Germinal center (tissue), 1 donor: ENCODE data around the gene MUC4.

ENCODE experiments used
- DNase-seq: peaks from one replicate; pipeline ENCODE4 v3.0.0; 2012; ENCODE audit warnings: mixed read lengths, low spot score

The MUC4 gene

DNA sequence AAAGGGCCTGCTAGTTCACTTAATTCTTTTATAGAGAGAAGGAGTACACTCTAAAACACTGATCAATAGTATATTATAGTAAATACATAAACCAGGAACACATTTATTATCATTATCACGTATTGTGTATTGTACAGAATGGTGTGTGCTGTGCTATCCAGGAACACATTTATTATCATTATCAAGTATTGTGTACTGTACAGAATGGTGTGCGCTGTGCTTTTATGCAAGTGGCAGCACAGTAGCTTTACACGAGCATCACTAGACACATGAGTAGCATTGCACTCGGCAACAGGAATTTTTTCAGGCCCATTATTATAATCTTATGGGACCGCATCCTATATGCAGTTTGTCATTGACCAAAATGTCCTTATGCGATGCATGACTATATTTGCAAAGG lies 111.9 kb downstream of the MUC4 start:
- DNase-seq = no peak

DNA sequence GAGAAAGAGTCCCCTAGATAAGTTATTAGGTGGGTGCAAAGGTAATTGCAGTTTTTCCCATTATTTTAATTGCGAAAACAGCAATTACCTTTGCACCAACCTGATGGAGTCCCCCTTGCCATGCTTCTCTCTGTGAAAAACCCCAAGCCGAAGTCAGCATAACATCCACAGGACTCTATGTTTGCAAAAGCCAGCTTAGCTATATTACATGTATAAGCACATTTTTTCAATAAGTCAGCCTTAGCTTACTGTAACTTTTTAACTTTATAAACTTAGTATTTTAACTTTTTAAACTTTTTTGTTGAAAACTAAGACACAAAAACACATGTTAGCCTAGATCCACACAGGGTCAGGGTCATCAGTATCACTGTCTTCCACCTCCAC lies 112.3 kb downstream of the MUC4 start:
- DNase-seq = no peak

DNA sequence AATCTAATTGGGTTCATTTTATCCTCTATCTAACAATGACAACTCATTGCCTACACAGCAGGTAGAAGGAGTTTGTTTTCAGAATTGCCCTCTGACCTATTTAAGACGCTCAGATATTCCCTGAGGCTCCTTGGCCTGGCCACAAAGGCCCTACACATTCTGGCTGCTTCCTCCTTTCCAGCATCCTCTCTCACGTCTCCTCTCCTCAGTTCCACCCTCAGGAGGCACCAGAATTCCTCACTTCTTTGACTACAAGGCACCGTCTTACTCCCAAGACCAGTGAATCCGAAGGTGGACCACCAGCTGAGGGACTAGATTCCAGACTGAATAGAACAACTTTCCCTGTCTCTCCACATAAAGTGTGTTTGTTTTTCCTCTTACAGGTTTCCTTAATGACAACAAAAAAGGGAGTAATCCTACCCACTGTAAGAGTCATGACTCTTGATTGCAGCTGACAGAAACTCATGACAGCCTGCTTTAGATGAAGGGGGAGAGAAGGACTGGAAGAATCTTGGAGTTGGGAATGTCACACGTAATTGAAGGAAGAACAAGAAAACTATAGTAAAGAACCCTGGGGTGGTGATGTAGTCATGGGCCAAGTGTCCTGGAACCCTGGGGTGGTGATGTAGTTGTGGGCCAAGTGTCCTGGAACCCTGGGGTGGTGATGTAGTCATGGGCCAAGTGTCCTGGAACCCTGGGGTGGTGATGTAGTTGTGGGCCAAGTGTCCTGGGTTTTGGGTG lies 112.9 kb downstream of the MUC4 start:
- DNase-seq = no peak

DNA sequence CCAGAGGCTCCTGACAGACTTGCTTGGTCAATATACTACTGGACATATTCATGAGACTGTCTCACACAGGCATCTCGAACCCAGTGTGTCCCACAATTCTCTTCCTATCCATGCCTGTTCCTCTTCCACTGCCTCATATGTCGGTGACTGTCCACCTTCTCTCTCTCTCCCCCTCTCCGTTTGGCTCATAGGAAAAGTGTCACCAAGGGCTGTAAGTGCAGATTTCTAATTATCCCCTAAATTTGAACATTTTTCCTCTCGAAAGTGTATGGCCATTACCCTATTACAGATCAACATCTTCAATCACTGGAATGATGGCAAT lies 113.4 kb downstream of the MUC4 start:
- DNase-seq = no peak

DNA sequence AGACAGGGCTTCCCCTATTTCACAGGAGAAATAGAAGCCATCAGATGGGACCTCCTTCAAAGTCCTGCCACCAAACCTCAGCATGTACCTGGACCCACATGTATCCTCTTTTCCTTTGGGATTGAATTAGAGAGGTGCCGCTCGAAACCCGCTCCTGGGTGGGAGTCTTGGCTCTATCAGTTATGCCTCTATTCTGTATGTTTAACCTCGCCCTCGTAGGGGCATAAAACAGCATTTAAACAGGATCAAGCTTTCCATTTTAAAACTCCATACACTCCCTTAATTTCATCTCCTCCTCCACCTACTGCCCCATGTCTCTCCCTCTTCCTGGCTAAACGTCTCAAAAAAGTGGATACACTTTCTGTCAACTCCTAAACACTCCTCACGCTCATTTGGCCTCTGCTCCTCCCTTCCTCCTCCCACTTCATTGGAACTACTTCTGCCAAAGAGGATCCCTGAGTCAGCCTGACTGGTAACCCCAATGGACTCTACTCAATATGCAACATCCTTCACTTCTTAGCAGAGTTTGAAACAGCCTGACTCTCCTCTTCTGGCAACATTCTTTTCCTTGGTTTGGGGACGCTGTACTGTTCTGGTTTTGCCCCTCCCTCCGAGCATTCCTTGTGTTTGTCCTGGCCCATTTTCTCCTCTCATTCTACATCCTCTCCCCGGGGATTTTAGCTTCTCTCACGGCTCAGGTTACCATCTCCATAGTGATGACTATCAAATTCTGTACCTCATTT lies 114.0 kb downstream of the MUC4 start:
- no peak for DNase-seq
